GM10266 (cell line): ENCODE measurements around the gene MYCBP2.

Source experiments
- DNase-seq: peaks from one replicate; pipeline ENCODE4 v3.0.0; 2012; ENCODE audit errors: extremely low spot score
- TF ChIP-seq, protein P1 (sequence below): IDR thresholded peaks from 2 replicates; pipeline ENCODE4 v1.5.1; 2012; ENCODE audit warnings: mild to moderate bottlenecking, low read depth; ENCODE audit not compliant: control insufficient read depth, insufficient read depth; ENCODE audit errors: missing control alignments

Gene MYCBP2

GRCh38 chr13:77056886-77057285 lies 270.0 kb downstream of the MYCBP2 start:
- DNase-seq = no peak
- TF ChIP-seq, protein P1, sequence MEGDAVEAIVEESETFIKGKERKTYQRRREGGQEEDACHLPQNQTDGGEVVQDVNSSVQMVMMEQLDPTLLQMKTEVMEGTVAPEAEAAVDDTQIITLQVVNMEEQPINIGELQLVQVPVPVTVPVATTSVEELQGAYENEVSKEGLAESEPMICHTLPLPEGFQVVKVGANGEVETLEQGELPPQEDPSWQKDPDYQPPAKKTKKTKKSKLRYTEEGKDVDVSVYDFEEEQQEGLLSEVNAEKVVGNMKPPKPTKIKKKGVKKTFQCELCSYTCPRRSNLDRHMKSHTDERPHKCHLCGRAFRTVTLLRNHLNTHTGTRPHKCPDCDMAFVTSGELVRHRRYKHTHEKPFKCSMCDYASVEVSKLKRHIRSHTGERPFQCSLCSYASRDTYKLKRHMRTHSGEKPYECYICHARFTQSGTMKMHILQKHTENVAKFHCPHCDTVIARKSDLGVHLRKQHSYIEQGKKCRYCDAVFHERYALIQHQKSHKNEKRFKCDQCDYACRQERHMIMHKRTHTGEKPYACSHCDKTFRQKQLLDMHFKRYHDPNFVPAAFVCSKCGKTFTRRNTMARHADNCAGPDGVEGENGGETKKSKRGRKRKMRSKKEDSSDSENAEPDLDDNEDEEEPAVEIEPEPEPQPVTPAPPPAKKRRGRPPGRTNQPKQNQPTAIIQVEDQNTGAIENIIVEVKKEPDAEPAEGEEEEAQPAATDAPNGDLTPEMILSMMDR = no peak

DNA sequence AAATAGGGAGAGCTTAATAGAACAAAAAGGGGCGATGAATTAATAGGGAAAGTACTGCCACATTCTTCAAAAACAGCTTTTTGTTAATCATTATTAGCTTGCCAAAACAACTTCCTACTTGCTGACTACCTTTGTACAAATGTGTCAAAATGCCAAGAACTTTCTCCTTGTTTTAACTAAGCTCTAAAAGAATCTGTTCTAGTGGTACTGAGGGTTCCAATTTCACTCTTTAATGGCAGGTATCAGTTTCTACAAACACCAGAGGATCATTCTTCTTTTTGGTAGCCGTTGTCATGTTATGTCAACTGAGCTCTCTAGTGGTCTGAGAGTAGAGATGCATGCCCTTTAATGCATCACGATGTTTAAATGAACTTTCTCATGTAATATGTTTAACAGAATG lies 270.5 kb downstream of the MYCBP2 start:
- no peak for DNase-seq
- TF ChIP-seq, protein P1 = no peak

DNA sequence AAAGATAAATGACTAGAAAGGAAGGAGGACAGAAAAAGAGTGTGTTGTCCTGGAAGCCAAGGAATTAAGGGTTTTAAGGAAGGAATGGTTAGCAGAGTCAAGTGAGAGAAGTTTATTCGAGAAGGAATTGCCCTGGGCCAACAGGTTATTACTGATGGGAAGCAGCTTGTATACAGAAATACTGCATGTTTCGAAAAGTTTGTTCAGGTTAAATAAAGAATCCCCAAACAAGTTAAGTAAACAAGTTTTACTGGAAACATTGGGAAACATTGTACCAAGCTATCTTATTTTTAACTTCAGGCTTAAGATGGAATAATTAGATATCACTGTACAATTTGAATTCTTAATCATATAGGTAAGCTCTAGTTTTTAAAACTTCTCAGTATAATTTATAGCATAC lies 271.7 kb downstream of the MYCBP2 start:
- TF ChIP-seq, protein P1 = no peak

GRCh38 chr13:77053192-77053591 lies 273.7 kb downstream of the MYCBP2 start:
- TF ChIP-seq, protein P1 = no peak
- DNase-seq = no peak

More for the DNA sequence above, 271.7 kb downstream of the MYCBP2 start:
- no peak for DNase-seq

- no peak for DNase-seq
- TF ChIP-seq, protein P1 = no peak
Observed at GRCh38 chr13:77048681-77049080, 278.2 kb downstream of the MYCBP2 start.

DNA sequence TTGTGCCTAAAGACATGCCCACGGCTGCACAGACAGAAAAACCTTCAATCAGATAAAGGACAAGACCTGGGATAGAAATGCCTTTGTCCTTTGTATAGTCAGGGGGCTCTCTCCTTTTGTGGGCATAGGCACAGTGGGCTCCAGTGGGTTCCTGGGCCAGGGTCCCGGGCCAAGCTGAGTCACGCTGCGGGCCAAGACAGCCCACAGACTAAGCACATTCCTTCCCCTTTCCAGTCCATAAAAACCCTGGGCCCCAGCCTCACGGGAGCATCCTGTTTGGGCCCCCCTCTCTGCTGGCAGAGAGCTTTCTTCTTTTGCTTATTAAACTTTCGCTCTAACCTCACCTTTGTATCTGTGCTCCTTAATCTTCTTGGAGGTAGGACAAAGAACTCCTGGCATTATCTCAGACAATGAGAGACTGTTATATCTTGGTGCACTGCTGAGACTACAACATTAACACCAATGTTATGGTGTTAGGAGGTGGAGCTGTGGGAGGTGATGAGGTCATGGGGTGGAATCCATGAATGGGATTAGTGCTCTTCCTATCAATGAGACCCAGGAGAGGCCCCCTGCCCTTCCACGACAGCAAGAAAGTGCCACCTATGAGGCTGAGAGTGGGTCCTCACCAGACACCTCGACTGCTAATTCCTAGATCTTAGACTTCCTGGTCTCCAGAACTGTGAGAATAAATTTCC lies 279.1 kb downstream of the MYCBP2 start:
- no peak for DNase-seq
- TF ChIP-seq, protein P1 = no peak

DNA sequence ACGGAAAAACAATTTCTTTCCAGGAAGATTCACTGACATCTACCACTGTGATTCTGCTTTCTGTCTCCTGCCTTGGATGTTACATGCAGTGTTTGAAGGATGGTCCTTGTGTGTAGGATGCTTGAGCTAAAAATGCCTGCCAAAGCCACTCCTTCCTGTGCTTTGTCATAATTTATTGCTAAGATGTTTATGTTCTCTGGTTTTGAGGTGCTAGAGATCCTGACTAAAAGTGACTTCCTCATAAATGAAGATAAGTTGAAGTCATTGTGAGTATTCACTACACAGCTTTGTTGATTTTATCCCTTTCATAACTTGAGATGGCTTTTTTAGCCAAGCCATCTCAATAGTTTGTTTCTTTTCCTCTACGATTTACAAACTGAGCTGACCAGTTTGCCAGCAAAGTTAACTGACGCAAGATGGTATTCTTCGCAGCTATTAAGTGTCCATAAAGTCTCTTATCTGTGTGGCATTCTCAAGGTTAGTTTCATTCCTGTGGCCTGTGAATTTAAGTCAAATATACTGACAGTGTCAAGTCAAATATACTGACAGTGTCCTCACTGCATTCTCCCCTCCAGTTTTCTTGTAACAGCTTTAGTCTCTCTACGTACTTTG lies 284.2 kb downstream of the MYCBP2 start:
- no peak for DNase-seq

More for the DNA sequence above, 284.2 kb downstream of the MYCBP2 start:
- TF ChIP-seq, protein P1 = no peak
